Fibroblast of villous mesenchyme (primary cell): ENCODE data around the gene CNTNAP2. TPM values are rescaled to one million over a fixed set of nuclear protein-coding genes. Genes with fewer than 3 reads are reported as not detected.

Source experiments
- DNase-seq: peaks from one replicate; pipeline ENCODE4 v3.0.0-alpha.2; 2010; ENCODE audit warnings: low read depth
- H3K4me3 ChIP-seq: 2 replicates; pipeline ENCODE4 v1.5.1; 2011; ENCODE audit warnings: low read depth, mild to moderate bottlenecking, low read length
- CTCF ChIP-seq: IDR thresholded peaks from 2 replicates; pipeline ENCODE4 v1.5.1; 2012; ENCODE audit warnings: low read depth, mild to moderate bottlenecking, low read length; ENCODE audit not compliant: insufficient read depth
- total RNA-seq: library from RNA; depleted of rRNA; stranded (reverse); fragments of >200 nt; gene quantifications from 2 replicates; pipeline ENCODE4 v1.2.3, GENCODE V29; 2012

Gene CNTNAP2
- total RNA-seq, 1 donor: not detected

- H3K4me3 ChIP-seq: no peak overlapping the region
- DNase-seq: no peak
- no peak for TF ChIP-seq CTCF
These were observed 198.4 kb downstream of the CNTNAP2 start for GRCh38 chr7:146314962-146315361.

GRCh38 chr7:146319629-146320028, 203.0 kb downstream of the CNTNAP2 start:
- no peak for TF ChIP-seq CTCF
- H3K4me3 ChIP-seq: no peak overlapping the region
- DNase-seq: no peak

GRCh38 chr7:146321301-146321700, 204.7 kb downstream of the CNTNAP2 start:
- TF ChIP-seq CTCF: no peak
- H3K4me3 ChIP-seq: no peak overlapping the region
- no peak for DNase-seq

GRCh38 chr7:146331369-146331768, 214.8 kb downstream of the CNTNAP2 start:
- no peak overlapping the region for H3K4me3 ChIP-seq
- no peak for DNase-seq
- no peak for TF ChIP-seq CTCF

GRCh38 chr7:146345251-146345650, 228.7 kb downstream of the CNTNAP2 start:
- no peak for TF ChIP-seq CTCF
- H3K4me3 ChIP-seq: no peak overlapping the region
- no peak for DNase-seq

- no peak for DNase-seq
- no peak overlapping the region for H3K4me3 ChIP-seq
- TF ChIP-seq CTCF: no peak
These were observed 229.5 kb downstream of the CNTNAP2 start for GRCh38 chr7:146346096-146346495.

- no peak overlapping the region for H3K4me3 ChIP-seq
- TF ChIP-seq CTCF: no peak
- no peak for DNase-seq
These were observed 238.6 kb downstream of the CNTNAP2 start for GRCh38 chr7:146355216-146355615.
